WTC11 (cell line): Measurements from ENCODE around the gene VWA3B. TPM values are rescaled to one million over a fixed set of nuclear protein-coding genes. Genes with fewer than 3 reads are reported as not detected.

Experiments
- ATAC-seq: fragments of 200-7000 bp; cut with Tn5 transposase; 2 replicates; pipeline ENCODE4 v1.10.0; 2021; ENCODE audit warnings: mild to moderate bottlenecking, moderate library complexity
- CTCF ChIA-PET: fragments of 300-600 bp; sonication (Branson Sonifier 250); formaldehyde crosslinking; loops from one replicate; lab custom pipeline; 2021; ENCODE audit warnings: antibody characterized with exemption; lab: Charles Lee
- POLR2A ChIA-PET: fragments of 350-600 bp; sonication (Branson Sonifier 250); formaldehyde crosslinking; loops from one replicate; lab custom pipeline; 2021; ENCODE audit warnings: antibody characterized with exemption; lab: Charles Lee
- DNase-seq: peaks from one replicate; pipeline ENCODE4 v3.0.0; 2021; ENCODE audit warnings: low spot score
- H3K27ac Mint-ChIP-seq: 2 replicates; pipeline ENCODE4 v1.8.0; 2021; ENCODE audit warnings: mixed read lengths
- H3K27me3 Mint-ChIP-seq: 2 replicates; pipeline ENCODE4 v1.8.0; 2021; ENCODE audit warnings: low read depth, mild to moderate bottlenecking, moderate library complexity, mixed read lengths
- H3K36me3 Mint-ChIP-seq: 2 replicates; pipeline ENCODE4 v1.8.0; 2021; ENCODE audit warnings: mixed read lengths
- H3K4me1 Mint-ChIP-seq: 2 replicates; pipeline ENCODE4 v1.8.0; 2022; ENCODE audit warnings: mixed read lengths
- H3K4me3 Mint-ChIP-seq: 2 replicates; pipeline ENCODE4 v1.8.0; 2021; ENCODE audit warnings: mild to moderate bottlenecking, moderate library complexity, mixed read lengths
- H3K9me3 Mint-ChIP-seq: 2 replicates; pipeline ENCODE4 v1.8.0; 2021; ENCODE audit warnings: mixed read lengths
- CREM ChIP-seq: sonication (generic); formaldehyde crosslinking; IDR thresholded peaks from 2 replicates; pipeline ENCODE4 v1.8.1; 2022; ENCODE audit warnings: mild to moderate bottlenecking, missing genetic modification reagents, moderate library complexity
- E2F1 ChIP-seq: sonication (generic); formaldehyde crosslinking; IDR thresholded peaks from 2 replicates; pipeline ENCODE4 v1.8.0; 2022; ENCODE audit warnings: mild to moderate bottlenecking, missing genetic modification reagents
- EMX1 ChIP-seq: fragments of 250-450 bp; sonication (Bioruptor Pico); IDR thresholded peaks from 2 replicates; pipeline ENCODE4 v1.8.0; 2021; ENCODE audit warnings: mild to moderate bottlenecking
- ERG ChIP-seq: fragments of 250-450 bp; sonication (Bioruptor Pico); IDR thresholded peaks from 2 replicates; pipeline ENCODE4 v1.8.0; 2021; ENCODE audit warnings: mild to moderate bottlenecking
- FOXP4 ChIP-seq: sonication (generic); formaldehyde crosslinking; IDR thresholded peaks from 2 replicates; pipeline ENCODE4 v1.8.0; 2022; ENCODE audit warnings: mild to moderate bottlenecking, missing genetic modification reagents
- GTF2I ChIP-seq: fragments of 250-450 bp; sonication (Bioruptor Pico); conservative IDR thresholded peaks from 2 replicates; pipeline ENCODE4 v1.4.0; 2021; ENCODE audit warnings: mild to moderate bottlenecking
- NFATC4 ChIP-seq: fragments of 250-450 bp; sonication (Bioruptor Pico); IDR thresholded peaks from 2 replicates; pipeline ENCODE4 v1.9.0; 2021; ENCODE audit warnings: mild to moderate bottlenecking
- NFYB ChIP-seq: sonication (generic); formaldehyde crosslinking; conservative IDR thresholded peaks from 2 replicates; pipeline ENCODE4 v1.8.0; 2022; ENCODE audit warnings: low read depth, missing genetic modification reagents
- NR1H2 ChIP-seq: sonication (generic); formaldehyde crosslinking; IDR thresholded peaks from 2 replicates; pipeline ENCODE4 v1.9.0; 2021; ENCODE audit warnings: mild to moderate bottlenecking, moderate library complexity, missing genetic modification reagents
- PRDM15 ChIP-seq: sonication (generic); formaldehyde crosslinking; IDR thresholded peaks from 2 replicates; pipeline ENCODE4 v1.8.0; 2022; ENCODE audit warnings: missing genetic modification reagents
- SOX15 ChIP-seq: fragments of 250-450 bp; sonication (Bioruptor Pico); IDR thresholded peaks from 2 replicates; pipeline ENCODE4 v1.9.0; 2021; ENCODE audit warnings: mild to moderate bottlenecking
- TCF7 ChIP-seq: sonication (generic); formaldehyde crosslinking; IDR thresholded peaks from 2 replicates; pipeline ENCODE4 v1.8.0; 2022; ENCODE audit warnings: mild to moderate bottlenecking, low read depth, missing genetic modification reagents, moderate library complexity
- TEAD1 ChIP-seq: sonication (generic); formaldehyde crosslinking; IDR thresholded peaks from 2 replicates; pipeline ENCODE4 v1.8.0; 2022; ENCODE audit warnings: mild to moderate bottlenecking, missing genetic modification reagents
- USF2 ChIP-seq: sonication (generic); formaldehyde crosslinking; IDR thresholded peaks from 2 replicates; pipeline ENCODE4 v1.8.1; 2023; ENCODE audit warnings: mild to moderate bottlenecking, missing genetic modification reagents, moderate library complexity
- ZBTB21 ChIP-seq: sonication (generic); formaldehyde crosslinking; IDR thresholded peaks from 2 replicates; pipeline ENCODE4 v1.8.1; 2023; ENCODE audit warnings: mild to moderate bottlenecking, missing genetic modification reagents, borderline replicate concordance
- ZBTB43 ChIP-seq: sonication (generic); formaldehyde crosslinking; IDR thresholded peaks from 2 replicates; pipeline ENCODE4 v1.8.1; 2023; ENCODE audit warnings: mild to moderate bottlenecking, missing genetic modification reagents
- ZNF121 ChIP-seq: sonication (generic); formaldehyde crosslinking; IDR thresholded peaks from 2 replicates; pipeline ENCODE4 v1.8.0; 2023; ENCODE audit warnings: missing genetic modification reagents
- ZNF317 ChIP-seq: sonication (generic); formaldehyde crosslinking; IDR thresholded peaks from 2 replicates; pipeline ENCODE4 v1.8.1; 2023; ENCODE audit warnings: low read depth, mild to moderate bottlenecking, moderate library complexity, missing genetic modification reagents, borderline replicate concordance
- ZNF416 ChIP-seq: fragments of 250-450 bp; sonication (Bioruptor Pico); IDR thresholded peaks from 2 replicates; pipeline ENCODE4 v1.9.0; 2021; ENCODE audit warnings: mild to moderate bottlenecking, inconsistent platforms
- ZNF671 ChIP-seq: fragments of 250-450 bp; sonication (Bioruptor Pico); IDR thresholded peaks from 2 replicates; pipeline ENCODE4 v1.8.0; 2021; ENCODE audit warnings: mild to moderate bottlenecking
- total RNA-seq: library from RNA; stranded (reverse); gene quantifications from 3 replicates; pipeline ENCODE4 v1.2.3, GENCODE V29; 2021
- TF ChIP-seq, protein P1 (sequence below): fragments of 250-450 bp; sonication (Bioruptor Pico); IDR thresholded peaks from 2 replicates; pipeline ENCODE4 v1.9.0; 2021; ENCODE audit warnings: mild to moderate bottlenecking
- TF ChIP-seq, protein P2 (sequence below): sonication (generic); formaldehyde crosslinking; IDR thresholded peaks from 2 replicates; pipeline ENCODE4 v1.8.1; 2022; ENCODE audit warnings: low read depth, mild to moderate bottlenecking, moderate library complexity, missing genetic modification reagents, borderline replicate concordance

VWA3B gene
- total RNA-seq, 1 experiment from 2014 or later, result not detected

DNA sequence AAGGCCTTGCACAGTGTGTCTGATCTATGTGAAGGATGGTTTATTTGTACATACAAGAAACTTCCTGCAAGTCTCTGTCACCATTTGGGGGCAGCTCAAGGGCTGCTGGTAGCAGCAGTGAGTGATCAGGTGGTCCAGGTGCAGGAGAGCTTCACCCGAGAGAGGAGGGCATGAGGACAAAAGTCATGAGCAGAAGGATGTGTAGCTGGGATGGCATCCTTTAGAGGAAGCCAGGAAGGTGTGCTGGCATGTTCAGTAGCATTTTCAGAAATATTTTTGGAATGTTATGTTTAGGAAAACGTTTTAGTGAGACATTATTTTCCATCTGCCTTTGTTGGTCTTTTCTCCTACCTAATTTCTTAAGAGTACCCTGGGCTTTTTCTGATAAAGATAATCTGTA lies 31.9 kb downstream of the VWA3B start:
- TF ChIP-seq TCF7 (CRISPR knock-in tag), result no peak
- TF ChIP-seq ZNF671 (CRISPR knock-in tag), result no peak
- TF ChIP-seq ERG (CRISPR knock-in tag), result no peak
- no peak for TF ChIP-seq SOX15 (CRISPR knock-in tag)
- no peak for TF ChIP-seq NR1H2 (CRISPR knock-in tag)
- TF ChIP-seq ZNF317 (CRISPR knock-in tag), result no peak
- no peak for TF ChIP-seq ZBTB21 (CRISPR knock-in tag)
- TF ChIP-seq PRDM15 (CRISPR knock-in tag), result no peak
- no peak for TF ChIP-seq ZBTB43 (CRISPR knock-in tag)
- TF ChIP-seq, all 79 proteins: peak for 0

DNA sequence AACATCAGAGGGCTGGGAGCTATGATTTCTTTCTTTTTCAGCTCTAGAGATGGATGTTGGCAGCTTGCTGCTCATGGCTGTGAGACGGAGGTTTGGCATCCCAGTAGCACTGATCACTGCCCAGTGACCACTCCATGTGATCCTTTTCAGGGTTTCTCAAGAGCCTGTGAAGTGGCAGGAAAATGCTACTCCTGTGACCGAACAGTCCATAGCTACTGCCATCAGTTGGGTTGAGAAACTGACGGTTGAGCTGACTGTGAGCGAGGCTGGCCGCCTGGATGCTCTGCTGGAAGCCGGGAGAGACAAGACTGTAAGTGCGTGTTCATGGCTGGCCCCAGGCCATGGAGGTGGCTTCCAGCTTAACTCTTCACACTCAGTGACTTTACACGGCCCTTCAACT lies 34.2 kb downstream of the VWA3B start:
- ChIA-PET CTCF (no interaction called here), POLR2A (no interaction called here)
- no peak for ATAC-seq
- Mint-ChIP-seq H3K27ac (no peak overlapping the region), H3K36me3 (no peaks in the 10 kb centered on the region), H3K9me3 (no peaks in the 10 kb centered on the region), H3K4me3 (no peak overlapping the region), H3K4me1 (no peaks in the 10 kb centered on the region), H3K27me3 (peaks cover 4% of the 10 kb centered on the region; the same call in 1 of the 2 replicates)
- TF ChIP-seq TCF7 (CRISPR knock-in tag) (no peak), ZNF317 (CRISPR knock-in tag) (no peak), E2F1 (CRISPR knock-in tag) (no peak), EMX1 (no peak), NFYB (CRISPR knock-in tag) (no peak), NFATC4 (no peak), ZNF671 (CRISPR knock-in tag) (no peak), TEAD1 (CRISPR knock-in tag) (no peak), FOXP4 (CRISPR knock-in tag) (no peak), GTF2I (no peak), USF2 (no peak), ZNF121 (no peak), CREM (CRISPR knock-in tag) (no peak), ZNF416 (CRISPR knock-in tag) (no peak)
- TF ChIP-seq, protein P1, sequence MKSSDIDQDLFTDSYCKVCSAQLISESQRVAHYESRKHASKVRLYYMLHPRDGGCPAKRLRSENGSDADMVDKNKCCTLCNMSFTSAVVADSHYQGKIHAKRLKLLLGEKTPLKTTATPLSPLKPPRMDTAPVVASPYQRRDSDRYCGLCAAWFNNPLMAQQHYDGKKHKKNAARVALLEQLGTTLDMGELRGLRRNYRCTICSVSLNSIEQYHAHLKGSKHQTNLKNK (CRISPR knock-in tag), result no peak
- TF ChIP-seq, protein P2, sequence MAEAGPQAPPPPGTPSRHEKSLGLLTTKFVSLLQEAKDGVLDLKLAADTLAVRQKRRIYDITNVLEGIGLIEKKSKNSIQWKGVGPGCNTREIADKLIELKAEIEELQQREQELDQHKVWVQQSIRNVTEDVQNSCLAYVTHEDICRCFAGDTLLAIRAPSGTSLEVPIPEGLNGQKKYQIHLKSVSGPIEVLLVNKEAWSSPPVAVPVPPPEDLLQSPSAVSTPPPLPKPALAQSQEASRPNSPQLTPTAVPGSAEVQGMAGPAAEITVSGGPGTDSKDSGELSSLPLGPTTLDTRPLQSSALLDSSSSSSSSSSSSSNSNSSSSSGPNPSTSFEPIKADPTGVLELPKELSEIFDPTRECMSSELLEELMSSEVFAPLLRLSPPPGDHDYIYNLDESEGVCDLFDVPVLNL (CRISPR knock-in tag), result no peak
- no peak for DNase-seq

More for the DNA sequence above, 31.9 kb downstream of the VWA3B start:
- no peak overlapping the region for H3K27ac Mint-ChIP-seq
- ATAC-seq (no peak), DNase-seq (no peak)
- no peaks in the 10 kb centered on the region for H3K9me3 Mint-ChIP-seq
- H3K4me3 Mint-ChIP-seq, result no peak overlapping the region
- CTCF ChIA-PET, result no interaction called here
- H3K27me3 Mint-ChIP-seq, result no peaks in the 10 kb centered on the region
- H3K4me1 Mint-ChIP-seq, result no peaks in the 10 kb centered on the region
- POLR2A ChIA-PET, result no interaction called here
- no peaks in the 10 kb centered on the region for H3K36me3 Mint-ChIP-seq
